ENCODE measurements around the gene TMEM164.
A peak's percentile ranks its signal among the peaks of the same experiment; 100 is the strongest.

Gene TMEM164

GRCh38 chrX:110125446-110126162 is 122.7 kb downstream of the TMEM164 start:
- no peak for FAIRE-seq

GRCh38 chrX:110131031-110131430 is 128.1 kb downstream of the TMEM164 start:
- FAIRE-seq (no peak), DNase-seq (ENCODE audit: insufficient read length) (no peak)
- no peak for TF ChIP-seq TAF1 (IDR thresholded peaks at IDR 0.05; ENCODE audit: borderline replicate concordance, low read depth, low read length)
- TF ChIP-seq POLR2AphosphoS5 (IDR thresholded peaks at IDR 0.05; ENCODE audit: low read depth, low read length) = no peak
- no peak for TF ChIP-seq POLR2A (IDR thresholded peaks at IDR 0.05; ENCODE audit: low read depth, low read length)

More at GRCh38 chrX:110125446-110126162, 122.7 kb downstream of the TMEM164 start:
- TF ChIP-seq POLR2AphosphoS5 (IDR thresholded peaks at IDR 0.05; ENCODE audit: low read depth, low read length) = no peak
- no peak for TF ChIP-seq POLR2A (IDR thresholded peaks at IDR 0.05; ENCODE audit: low read depth, low read length)
- TF ChIP-seq TAF1 (IDR thresholded peaks at IDR 0.05; ENCODE audit: borderline replicate concordance, low read depth, low read length) = no peak
- DNase-seq (ENCODE audit: insufficient read length) = no peak

GRCh38 chrX:110132450-110133114 is 129.7 kb downstream of the TMEM164 start:
- no peak for DNase-seq (ENCODE audit: insufficient read length)
- TF ChIP-seq TAF1 (IDR thresholded peaks at IDR 0.05; ENCODE audit: borderline replicate concordance, low read depth, low read length) (no peak), POLR2AphosphoS5 (IDR thresholded peaks at IDR 0.05; ENCODE audit: low read depth, low read length) (no peak), POLR2A (IDR thresholded peaks at IDR 0.05; ENCODE audit: low read depth, low read length) (no peak)
- peak; percentile 17 for FAIRE-seq

GRCh38 chrX:110133735-110134370 is 130.9 kb downstream of the TMEM164 start:
- FAIRE-seq (no peak), DNase-seq (ENCODE audit: insufficient read length) (no peak)
- TF ChIP-seq POLR2AphosphoS5 (IDR thresholded peaks at IDR 0.05; ENCODE audit: low read depth, low read length) (no peak), POLR2A (IDR thresholded peaks at IDR 0.05; ENCODE audit: low read depth, low read length) (no peak), TAF1 (IDR thresholded peaks at IDR 0.05; ENCODE audit: borderline replicate concordance, low read depth, low read length) (no peak)

GRCh38 chrX:110135618-110136017 is 132.7 kb downstream of the TMEM164 start:
- DNase-seq (ENCODE audit: insufficient read length) = no peak
- no peak for FAIRE-seq
- TF ChIP-seq POLR2A (IDR thresholded peaks at IDR 0.05; ENCODE audit: low read depth, low read length) (no peak), POLR2AphosphoS5 (IDR thresholded peaks at IDR 0.05; ENCODE audit: low read depth, low read length) (no peak), TAF1 (IDR thresholded peaks at IDR 0.05; ENCODE audit: borderline replicate concordance, low read depth, low read length) (no peak)

GRCh38 chrX:110136136-110136535 is 133.2 kb downstream of the TMEM164 start:
- TF ChIP-seq POLR2A (IDR thresholded peaks at IDR 0.05; ENCODE audit: low read depth, low read length) (no peak), POLR2AphosphoS5 (IDR thresholded peaks at IDR 0.05; ENCODE audit: low read depth, low read length) (no peak), TAF1 (IDR thresholded peaks at IDR 0.05; ENCODE audit: borderline replicate concordance, low read depth, low read length) (no peak)
- no peak for DNase-seq (ENCODE audit: insufficient read length)
- no peak for FAIRE-seq

GRCh38 chrX:110138557-110138956 is 135.6 kb downstream of the TMEM164 start:
- FAIRE-seq (no peak), DNase-seq (ENCODE audit: insufficient read length) (no peak)
- no peak for TF ChIP-seq TAF1 (IDR thresholded peaks at IDR 0.05; ENCODE audit: borderline replicate concordance, low read depth, low read length)
- TF ChIP-seq POLR2A (IDR thresholded peaks at IDR 0.05; ENCODE audit: low read depth, low read length) = no peak
- no peak for TF ChIP-seq POLR2AphosphoS5 (IDR thresholded peaks at IDR 0.05; ENCODE audit: low read depth, low read length)

GRCh38 chrX:110139172-110139571 is 136.3 kb downstream of the TMEM164 start:
- FAIRE-seq = no peak

GRCh38 chrX:110142096-110142495 is 139.2 kb downstream of the TMEM164 start:
- FAIRE-seq = no peak
- no peak for DNase-seq (ENCODE audit: insufficient read length)
- no peak for TF ChIP-seq TAF1 (IDR thresholded peaks at IDR 0.05; ENCODE audit: borderline replicate concordance, low read depth, low read length)

More at GRCh38 chrX:110139172-110139571, 136.3 kb downstream of the TMEM164 start:
- no peak for DNase-seq (ENCODE audit: insufficient read length)
- TF ChIP-seq POLR2A (IDR thresholded peaks at IDR 0.05; ENCODE audit: low read depth, low read length) (no peak), POLR2AphosphoS5 (IDR thresholded peaks at IDR 0.05; ENCODE audit: low read depth, low read length) (no peak), TAF1 (IDR thresholded peaks at IDR 0.05; ENCODE audit: borderline replicate concordance, low read depth, low read length) (no peak)

GRCh38 chrX:110143454-110144210 is 140.7 kb downstream of the TMEM164 start:
- FAIRE-seq (no peak), DNase-seq (ENCODE audit: insufficient read length) (no peak)
- TF ChIP-seq TAF1 (IDR thresholded peaks at IDR 0.05; ENCODE audit: borderline replicate concordance, low read depth, low read length) (no peak), POLR2AphosphoS5 (IDR thresholded peaks at IDR 0.05; ENCODE audit: low read depth, low read length) (no peak), POLR2A (IDR thresholded peaks at IDR 0.05; ENCODE audit: low read depth, low read length) (no peak)

- no peak for FAIRE-seq
- TF ChIP-seq POLR2A (IDR thresholded peaks at IDR 0.05; ENCODE audit: low read depth, low read length) = no peak
- TF ChIP-seq POLR2AphosphoS5 (IDR thresholded peaks at IDR 0.05; ENCODE audit: low read depth, low read length) = no peak
- TF ChIP-seq TAF1 (IDR thresholded peaks at IDR 0.05; ENCODE audit: borderline replicate concordance, low read depth, low read length) = no peak
- DNase-seq (ENCODE audit: insufficient read length) = no peak
Measured at GRCh38 chrX:110145311-110145710, 142.4 kb downstream of the TMEM164 start.

Data from GM12892 (cell line).